ENCODE results near the gene SMG7. TPM values are rescaled to one million over a fixed set of nuclear protein-coding genes. Genes with fewer than 3 reads are reported as not detected.

Gene SMG7
- polyA plus RNA-seq, 1 donor from 2014 or later: 19.1 TPM

DNA sequence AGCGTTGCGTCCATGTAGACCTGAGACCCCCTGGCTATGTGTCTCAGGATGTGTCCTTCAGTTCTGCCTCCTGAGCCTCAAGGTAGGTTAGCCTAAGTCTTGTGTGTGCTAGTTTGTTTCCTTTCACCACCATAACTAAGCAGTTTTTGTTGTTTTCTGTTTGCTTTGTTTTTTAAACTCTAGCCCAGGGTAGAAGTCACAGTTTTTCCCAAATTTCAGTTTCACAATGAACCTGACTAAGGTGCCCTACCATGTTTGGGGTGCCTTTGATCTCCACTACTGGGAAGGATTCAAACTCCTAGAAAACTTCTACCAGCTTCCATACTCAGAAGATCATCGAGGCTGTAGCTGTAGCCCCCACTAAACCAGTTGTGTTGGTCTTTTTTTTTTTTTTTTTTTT, 14.8 kb upstream of the SMG7 start:
- no peaks in the 10 kb centered on the region for H3F3A ChIP-seq (ENCODE audit: insufficient read depth, low read length, poor library complexity, severe bottlenecking)
- no peaks in the 10 kb centered on the region for H4K20me1 ChIP-seq (ENCODE audit: insufficient read depth)
- no peak overlapping the region for H2AFZ ChIP-seq (ENCODE audit: low read depth, low read length)
- H3K9ac ChIP-seq (ENCODE audit: low read length): no peak overlapping the region
- no peak for TF ChIP-seq REST (IDR thresholded peaks at IDR 0.05; ENCODE audit: borderline replicate concordance)
- no peak for TF ChIP-seq CTCF (IDR thresholded peaks at IDR 0.05; ENCODE audit: poor library complexity, severe bottlenecking)
- no peak for TF ChIP-seq RAD21 (conservative IDR thresholded peaks at IDR 0.05)
- TF ChIP-seq POLR2AphosphoS5 (IDR thresholded peaks at IDR 0.05): no peak
- TF ChIP-seq EZH2 (IDR thresholded peaks at IDR 0.05; ENCODE audit: borderline replicate concordance, insufficient read depth, low read length, poor library complexity, severe bottlenecking): no peak
- no peak for TF ChIP-seq EP300 (conservative IDR thresholded peaks at IDR 0.05; ENCODE audit: poor library complexity, severe bottlenecking)
- TF ChIP-seq TAF1 (IDR thresholded peaks at IDR 0.05; ENCODE audit: low read depth): no peak
- TF ChIP-seq SMC3 (conservative IDR thresholded peaks at IDR 0.05; ENCODE audit: poor library complexity): no peak
- no peak for TF ChIP-seq MXI1 (conservative IDR thresholded peaks at IDR 0.05; ENCODE audit: poor library complexity, severe bottlenecking)
- H3K36me3 ChIP-seq (ENCODE audit: insufficient read depth, low read length): no peaks in the 10 kb centered on the region
- no peaks in the 10 kb centered on the region for H3K79me2 ChIP-seq (replicated peaks; ENCODE audit: insufficient read depth, low read length)
- H3K4me2 ChIP-seq (ENCODE audit: low read length): no peak overlapping the region
- no peak overlapping the region for H3K27ac ChIP-seq (ENCODE audit: low read length)
- H3K27me3 ChIP-seq (ENCODE audit: insufficient read depth, low read depth, low read length): no peaks in the 10 kb centered on the region
- H3K4me3 ChIP-seq (ENCODE audit: low read length): no peak overlapping the region
- H3K9me3 ChIP-seq (ENCODE audit: low read length): no peaks in the 10 kb centered on the region
- no peaks in the 10 kb centered on the region for H3K9me2 ChIP-seq (ENCODE audit: insufficient read depth, low read length)

DNA sequence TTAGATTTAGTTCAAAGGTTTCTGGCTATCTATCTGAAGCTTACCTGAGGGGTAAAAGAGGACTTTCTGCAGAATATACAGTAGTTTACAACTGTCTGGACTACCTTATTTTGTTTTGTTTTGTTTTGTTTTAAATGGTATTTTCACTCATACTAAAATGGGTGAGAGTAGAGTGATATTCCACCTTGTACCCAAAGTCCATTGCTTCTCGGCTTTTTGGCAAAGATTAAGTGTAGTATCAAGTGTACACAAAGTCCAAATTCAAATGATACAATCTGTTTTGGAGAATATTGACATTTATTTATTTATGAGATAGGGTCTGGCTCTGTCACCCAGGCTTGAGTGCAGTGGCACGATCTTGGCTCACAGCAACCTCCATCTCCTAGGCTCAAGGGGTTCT, 11.7 kb upstream of the SMG7 start:
- H3K9me3 ChIP-seq (ENCODE audit: low read length): no peaks in the 10 kb centered on the region
- no peak overlapping the region for H2AFZ ChIP-seq (ENCODE audit: low read depth, low read length)
- H3F3A ChIP-seq (ENCODE audit: insufficient read depth, low read length, poor library complexity, severe bottlenecking): no peaks in the 10 kb centered on the region
- TF ChIP-seq TAF1 (IDR thresholded peaks at IDR 0.05; ENCODE audit: low read depth) (no peak), RAD21 (conservative IDR thresholded peaks at IDR 0.05) (no peak), POLR2AphosphoS5 (IDR thresholded peaks at IDR 0.05) (no peak), EZH2 (IDR thresholded peaks at IDR 0.05; ENCODE audit: borderline replicate concordance, insufficient read depth, low read length, poor library complexity, severe bottlenecking) (no peak), MXI1 (conservative IDR thresholded peaks at IDR 0.05; ENCODE audit: poor library complexity, severe bottlenecking) (no peak), CTCF (IDR thresholded peaks at IDR 0.05; ENCODE audit: poor library complexity, severe bottlenecking) (no peak)
- H3K36me3 ChIP-seq (ENCODE audit: insufficient read depth, low read length): no peaks in the 10 kb centered on the region
- H3K9me2 ChIP-seq (ENCODE audit: insufficient read depth, low read length): no peaks in the 10 kb centered on the region
- no peaks in the 10 kb centered on the region for H3K27me3 ChIP-seq (ENCODE audit: insufficient read depth, low read depth, low read length)
- H3K27ac ChIP-seq (ENCODE audit: low read length): no peak overlapping the region
- no peak overlapping the region for H3K4me2 ChIP-seq (ENCODE audit: low read length)
- no peak overlapping the region for H3K9ac ChIP-seq (ENCODE audit: low read length)
- no peaks in the 10 kb centered on the region for H3K79me2 ChIP-seq (replicated peaks; ENCODE audit: insufficient read depth, low read length)
- no peak overlapping the region for H3K4me3 ChIP-seq (ENCODE audit: low read length)
- no peaks in the 10 kb centered on the region for H4K20me1 ChIP-seq (ENCODE audit: insufficient read depth)

All from neural cell (in vitro differentiated cells).